HEK293T (cell line): Measurements from ENCODE around the gene IMPDH1.
A peak's percentile ranks its signal among the peaks of the same experiment; 100 is the strongest.

Experiments
- CTCF ChIA-PET: fragments of 350-600 bp; formaldehyde crosslinking; extraction: SDS; loops from one replicate; lab custom pipeline; 2021; ENCODE audit warnings: antibody characterized with exemption, inconsistent platforms; lab: Yijun Ruan, JAX
- POLR2A ChIA-PET: fragments of 350-600 bp; formaldehyde crosslinking; extraction: SDS; loops from one replicate; lab custom pipeline; 2020; ENCODE audit warnings: antibody characterized with exemption, inconsistent platforms; lab: Yijun Ruan, JAX
- DNase-seq: peaks from one replicate; pipeline ENCODE4 v3.0.0; 2012; ENCODE audit warnings: mixed read lengths; ENCODE audit errors: extremely low spot score
- ARNT ChIP-seq: fragments of 450-650 bp; IDR thresholded peaks from 2 replicates; pipeline ENCODE4 v1.6.1; 2017; ENCODE audit warnings: mild to moderate bottlenecking
- BHLHE40 ChIP-seq: fragments of 450-650 bp; IDR thresholded peaks from 2 replicates; pipeline ENCODE4 v1.6.1; 2016; ENCODE audit warnings: mild to moderate bottlenecking, moderate library complexity, borderline replicate concordance
- CTBP1 ChIP-seq: fragments of 450-650 bp; IDR thresholded peaks from 2 replicates; pipeline ENCODE4 v1.6.1; 2016; ENCODE audit warnings: borderline replicate concordance
- ELF4 ChIP-seq: fragments of 450-650 bp; IDR thresholded peaks from 2 replicates; pipeline ENCODE4 v1.6.1; 2017; ENCODE audit warnings: antibody characterized with exemption
- FOXA1 ChIP-seq: fragments of 450-650 bp; IDR thresholded peaks from 2 replicates; pipeline ENCODE4 v1.6.1; 2016; ENCODE audit warnings: mild to moderate bottlenecking
- FOXK2 ChIP-seq: fragments of 450-650 bp; IDR thresholded peaks from 2 replicates; pipeline ENCODE4 v1.6.1; 2016; ENCODE audit warnings: mild to moderate bottlenecking
- FOXM1 ChIP-seq: fragments of 450-650 bp; IDR thresholded peaks from 2 replicates; pipeline ENCODE4 v1.6.1; 2017; ENCODE audit warnings: mild to moderate bottlenecking, borderline replicate concordance
- HDGF ChIP-seq: fragments of 450-650 bp; IDR thresholded peaks from 2 replicates; pipeline ENCODE4 v1.6.1; 2017; ENCODE audit warnings: antibody characterized with exemption, borderline replicate concordance
- L3MBTL2 ChIP-seq: fragments of 450-650 bp; conservative IDR thresholded peaks from 2 replicates; pipeline ENCODE4 v1.6.1; 2016; ENCODE audit warnings: mild to moderate bottlenecking
- LEF1 ChIP-seq: fragments of 450-650 bp; IDR thresholded peaks from 2 replicates; pipeline ENCODE4 v1.6.1; 2017; ENCODE audit warnings: mild to moderate bottlenecking, borderline replicate concordance
- NFRKB ChIP-seq: fragments of 450-650 bp; IDR thresholded peaks from 2 replicates; pipeline ENCODE4 v1.6.1; 2016; ENCODE audit warnings: mild to moderate bottlenecking, moderate library complexity
- PKNOX1 ChIP-seq: fragments of 450-650 bp; IDR thresholded peaks from 2 replicates; pipeline ENCODE4 v1.6.1; 2016
- SP1 ChIP-seq: fragments of 450-650 bp; IDR thresholded peaks from 2 replicates; pipeline ENCODE4 v1.6.1; 2017
- SUZ12 ChIP-seq: fragments of 450-650 bp; IDR thresholded peaks from 2 replicates; pipeline ENCODE4 v1.6.1; 2016; ENCODE audit warnings: mild to moderate bottlenecking
- TARDBP ChIP-seq: fragments of 450-650 bp; IDR thresholded peaks from 2 replicates; pipeline ENCODE4 v1.6.1; 2016
- ZNF384 ChIP-seq: fragments of 450-650 bp; IDR thresholded peaks from 2 replicates; pipeline ENCODE4 v1.6.1; 2016

Gene IMPDH1

DNA sequence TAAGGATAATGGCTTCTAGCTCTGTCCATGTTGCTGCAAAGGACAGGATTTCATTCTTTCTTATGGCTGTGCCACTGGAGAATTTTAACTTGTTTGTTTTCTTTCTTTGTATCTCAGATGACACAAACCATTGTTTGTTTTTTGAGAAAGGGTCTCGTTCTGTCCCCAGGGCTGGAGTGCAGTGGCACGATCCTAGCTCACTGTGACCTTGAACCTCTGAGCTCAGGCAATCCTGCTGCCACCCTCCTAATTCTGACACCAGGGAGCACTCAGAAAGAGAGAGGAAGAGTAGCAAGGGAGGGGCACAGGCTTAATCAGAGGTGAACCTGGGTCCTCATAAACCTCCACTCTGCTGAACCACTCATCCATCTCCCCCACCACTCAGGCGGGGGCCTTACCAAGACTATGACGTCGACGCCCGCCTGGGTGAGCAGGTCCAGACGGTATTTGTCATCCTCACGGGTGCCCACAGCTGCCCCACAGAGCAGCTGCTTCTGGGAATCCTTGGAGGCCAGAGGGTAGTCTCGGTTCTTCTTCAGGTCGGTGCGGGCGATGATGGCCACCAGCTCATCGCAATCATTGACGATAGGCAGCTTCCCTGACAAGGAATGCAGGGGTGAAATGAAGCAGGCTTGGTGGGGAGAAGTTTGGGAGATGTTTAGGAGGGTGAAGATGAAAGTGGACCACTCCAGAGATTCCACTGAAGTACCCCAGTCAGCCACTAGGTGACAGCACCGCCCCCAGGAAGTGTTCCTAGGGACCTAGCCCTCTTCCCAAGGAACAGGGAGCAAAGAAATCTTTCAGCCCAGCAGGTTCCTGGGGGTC, 11.6 kb downstream of the IMPDH1 start:
- DNase-seq, result peak; percentile 70

DNA sequence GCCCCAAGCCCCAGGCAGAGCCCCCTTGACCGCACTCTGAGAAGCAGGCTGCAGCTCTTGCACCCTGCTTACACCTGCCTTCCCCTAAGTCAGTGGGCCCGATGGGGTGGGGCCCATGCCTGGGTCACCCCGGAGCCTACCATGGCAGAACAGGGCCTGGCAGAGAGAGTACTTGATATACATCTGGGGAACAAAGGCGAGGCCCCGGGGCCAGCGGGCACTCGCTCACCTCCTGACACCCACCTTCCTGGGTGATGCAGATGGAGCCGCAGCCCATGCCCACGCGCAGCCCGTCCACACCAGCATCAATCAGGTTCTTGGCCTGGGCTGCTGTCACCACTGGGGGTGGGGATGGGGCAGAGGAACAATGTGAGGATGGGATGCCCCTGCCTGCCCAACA, 13.4 kb downstream of the IMPDH1 start:
- no peak for DNase-seq
- POLR2A ChIA-PET, result no interaction called here
- TF ChIP-seq TARDBP (no peak), PKNOX1 (no peak), CTBP1 (no peak), LEF1 (no peak)
- CTCF ChIA-PET, result interaction anchor here (0.7 to 2.4 kb wide), 3 partner anchors 29 to 52 kb away, joined by 3 to 20 read pairs (median 4); no protein-coding TSS in a partner anchor

More for the DNA sequence above, 11.6 kb downstream of the IMPDH1 start:
- TF ChIP-seq L3MBTL2 (no peak), HDGF (0 out of 2 replicates have a peak, but pooled peaks have one; percentile 37)
- ChIA-PET POLR2A (no interaction called here), CTCF (interaction anchor here (1.0 to 2.5 kb wide), 6 partner anchors 9 to 51 kb away, joined by 3 to 20 read pairs (median 4); no protein-coding TSS in a partner anchor)

DNA sequence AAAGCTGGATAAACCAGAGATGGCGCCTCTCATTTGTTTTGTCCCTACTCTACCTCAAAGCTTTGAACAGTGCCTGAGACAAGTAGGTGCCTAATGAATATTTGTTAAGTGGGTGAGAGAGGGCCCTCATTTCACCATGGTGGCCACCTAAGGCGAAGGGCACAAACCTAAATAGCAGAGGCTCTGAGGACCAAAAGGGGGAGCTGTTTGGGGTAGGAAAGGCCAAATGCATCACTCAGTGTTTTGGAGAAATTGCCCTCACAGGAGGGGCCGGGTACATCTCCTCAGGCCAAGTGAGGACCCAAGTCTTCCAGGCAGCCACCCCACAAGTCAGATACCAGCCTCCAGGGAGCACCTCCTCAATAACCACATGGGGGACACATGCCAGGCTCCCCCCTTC, 14.0 kb downstream of the IMPDH1 start:
- TF ChIP-seq ZNF384 (no peak), FOXK2 (no peak), BHLHE40 (no peak), CTBP1 (no peak), ARNT (no peak), NFRKB (no peak), FOXM1 (no peak)
- ChIA-PET POLR2A (no interaction called here), CTCF (interaction anchor here (0.6 to 0.8 kb wide), 3 partner anchors 9 to 51 kb away, joined by 3 to 8 read pairs (median 4); no protein-coding TSS in a partner anchor)
- no peak for DNase-seq

DNA sequence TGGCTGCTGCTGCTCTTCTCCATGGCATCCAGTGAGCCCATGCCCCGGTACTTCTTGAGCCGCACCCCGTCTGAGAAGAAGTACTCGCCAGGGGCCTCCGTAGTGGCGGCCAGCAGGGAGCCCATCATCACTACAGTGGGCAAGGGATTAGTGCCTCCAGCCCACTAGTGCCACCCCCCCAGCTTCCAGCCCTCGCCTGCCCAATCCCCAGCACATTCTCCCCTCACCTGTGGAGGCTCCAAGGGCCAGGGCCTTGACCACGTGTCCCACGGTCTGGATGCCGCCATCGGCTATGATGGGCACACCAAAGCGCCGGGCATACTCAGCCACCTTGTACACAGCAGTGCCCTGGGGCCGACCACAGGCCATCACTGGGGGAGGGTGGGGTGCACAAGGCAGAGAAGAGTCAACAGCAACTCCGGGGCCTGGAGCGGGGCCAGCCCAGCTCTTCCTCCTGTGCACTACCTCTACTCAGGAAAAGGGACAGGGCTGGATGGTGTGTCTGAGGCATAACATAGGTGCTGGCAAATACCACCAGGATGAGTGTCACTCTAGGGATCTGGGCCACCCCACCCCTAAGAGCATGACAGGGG, 14.8 kb downstream of the IMPDH1 start:
- POLR2A ChIA-PET, result no interaction called here
- CTCF ChIA-PET, result interaction anchor here (0.6 kb wide), 1 partner anchor 32 kb away, joined by 3 read pairs; no protein-coding TSS in a partner anchor
- DNase-seq, result no peak
- TF ChIP-seq FOXK2 (no peak), TARDBP (no peak), SP1 (no peak), BHLHE40 (no peak), NFRKB (no peak), HDGF (no peak), FOXM1 (no peak), ARNT (no peak), SUZ12 (no peak), LEF1 (no peak), FOXA1 (no peak), ELF4 (no peak), CTBP1 (no peak)

GRCh38 chr7:128393526-128394330, 16.1 kb downstream of the IMPDH1 start:
- ChIA-PET CTCF (interaction anchor here (1.8 to 2.7 kb wide), 2 partner anchors 13 to 46 kb away, joined by 8 to 11 read pairs; no protein-coding TSS in a partner anchor), POLR2A (interaction anchor here (1.0 kb wide), 1 partner anchor 50 kb away, joined by 3 read pairs; the partner anchor contains the start of gene RBM28)
- no peak for DNase-seq
- TF ChIP-seq SUZ12 (no peak), ARNT (no peak), SP1 (no peak), ZNF384 (no peak), TARDBP (no peak)

DNA sequence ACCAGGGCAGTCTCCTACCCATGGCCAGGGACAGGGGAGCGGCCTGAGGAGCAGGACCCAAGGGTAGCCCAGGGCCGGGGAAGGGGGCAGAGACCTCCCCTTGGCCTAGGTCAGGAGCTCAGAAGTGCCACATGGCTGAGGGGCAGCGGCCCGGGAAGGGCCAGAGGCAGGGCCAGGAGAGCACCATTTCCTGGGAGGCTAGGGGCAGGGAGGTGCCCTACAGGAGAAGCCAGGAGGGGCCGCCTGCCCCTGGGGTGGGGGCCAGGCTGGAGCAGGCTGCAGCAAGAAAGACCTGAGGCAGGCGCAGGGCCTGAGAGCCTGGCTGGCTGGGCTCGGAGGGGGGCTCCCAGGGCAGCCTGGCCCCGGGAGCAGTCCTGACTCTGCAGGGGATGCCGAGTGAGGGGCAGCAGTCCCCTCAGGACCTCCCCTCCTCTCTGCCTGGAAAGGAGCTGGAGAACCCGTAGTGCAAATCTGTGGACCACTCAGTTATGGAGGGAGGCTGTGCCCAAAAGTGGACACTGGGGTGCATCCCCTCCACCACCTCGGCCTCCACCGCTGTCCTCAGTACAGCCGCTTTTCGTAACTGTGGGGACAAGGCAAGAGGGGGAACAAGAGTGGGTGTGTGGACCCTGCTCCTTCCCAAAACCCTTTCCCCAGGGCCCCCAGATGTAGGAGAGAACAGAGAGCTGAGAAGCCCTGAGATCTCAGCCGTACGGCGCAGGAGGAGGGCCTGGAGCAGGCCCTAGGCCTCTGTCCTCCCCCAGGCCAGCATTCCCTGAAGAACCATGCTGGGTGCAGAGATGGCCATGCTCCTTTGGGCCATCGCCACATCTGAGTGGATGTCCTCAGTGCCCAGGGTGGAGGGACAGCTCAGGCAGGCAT, 17.1 kb downstream of the IMPDH1 start:
- TF ChIP-seq TARDBP, result no peak
- no peak for TF ChIP-seq LEF1
- TF ChIP-seq SUZ12, result no peak
- no peak for TF ChIP-seq HDGF
- no peak for TF ChIP-seq SP1
- no peak for TF ChIP-seq L3MBTL2
- POLR2A ChIA-PET, result interaction anchor here (1.0 kb wide), 1 partner anchor 49 kb away, joined by 3 read pairs; the partner anchor contains the start of gene RBM28
- CTCF ChIA-PET, result interaction anchor here (1.8 to 2.7 kb wide), 3 partner anchors 12 to 45 kb away, joined by 8 to 21 read pairs (median 11); no protein-coding TSS in a partner anchor
- no peak for DNase-seq
